ENCODE data around the gene OR2K2.

- TF ChIP-seq CTCF (conservative IDR thresholded peaks at IDR 0.05 in 1 of 2, IDR thresholded peaks at IDR 0.05 in 1 of 2; ENCODE audit: extremely low read depth in 1 of 2, insufficient read depth in 1 of 2, low read depth in 1 of 2, low read length in 2 of 2): no peak
- no peak for TF ChIP-seq EZH2 (IDR thresholded peaks at IDR 0.05; ENCODE audit: borderline replicate concordance, low read length)
These were observed 9.4 kb downstream of the OR2K2 start for GRCh38 chr9:111320631-111321030.
